GM21390 (cell line): ENCODE data around the gene KDM2A.
A peak's percentile ranks its signal among the peaks of the same experiment; 100 is the strongest.
"Not testable (repeated sequence)": the region's sequence is repeated elsewhere in the genome, so short reads cannot be mapped to it uniquely, and the experiment has no call there.

ENCODE experiments used
- ATAC-seq: cut with Tn5 transposase; IDR thresholded peaks from one replicate; pipeline ENCODE4 v1.9.1; 2021; ENCODE audit not compliant: unreplicated experiment

KDM2A gene

GRCh38 chr11:67256477-67257135, 137.5 kb downstream of the KDM2A start:
- no peak for ATAC-seq

- ATAC-seq = no peak
Observed at GRCh38 chr11:67260406-67260805, 141.3 kb downstream of the KDM2A start.

- ATAC-seq = not testable (repeated sequence)
Observed at GRCh38 chr11:67260885-67261639, 142.0 kb downstream of the KDM2A start.

- no peak for ATAC-seq
Observed at GRCh38 chr11:67261640-67261945, 142.5 kb downstream of the KDM2A start.

- ATAC-seq = no peak
Observed at GRCh38 chr11:67261946-67262681, 143.1 kb downstream of the KDM2A start.

GRCh38 chr11:67262731-67263675, 143.9 kb downstream of the KDM2A start:
- ATAC-seq = no peak

GRCh38 chr11:67264260-67264659, 145.2 kb downstream of the KDM2A start:
- ATAC-seq = no peak

- ATAC-seq = no peak
Observed at GRCh38 chr11:67264877-67265632, 146.0 kb downstream of the KDM2A start.

- ATAC-seq = no peak
Observed at GRCh38 chr11:67265633-67266448, 146.8 kb downstream of the KDM2A start.

GRCh38 chr11:67266449-67267187, 147.6 kb downstream of the KDM2A start, which contains the start of gene GRK2:
GRK2 (plus strand) TSS chr11:67266473; CDS start chr11:67266700, 227 bp downstream.
- ATAC-seq = no peak

- no peak for ATAC-seq
Observed at GRCh38 chr11:67267188-67268080, 148.4 kb downstream of the KDM2A start.

- peak; percentile 38 for ATAC-seq
Observed at GRCh38 chr11:67268081-67268961, 149.3 kb downstream of the KDM2A start.

- ATAC-seq = no peak
Observed at GRCh38 chr11:67268962-67269268, 149.9 kb downstream of the KDM2A start.

GRCh38 chr11:67269401-67270255, 150.6 kb downstream of the KDM2A start:
- ATAC-seq = no peak

- ATAC-seq = no peak
Observed at GRCh38 chr11:67270256-67271204, 151.5 kb downstream of the KDM2A start.
